Neuronal stem cell (in vitro differentiated cells): ENCODE results near the gene ESYT2.

Source experiments
- DNase-seq: peaks from one replicate; pipeline ENCODE4 v3.0.0-alpha.2; 2013; ENCODE audit warnings: low spot score
- H2AFZ ChIP-seq: one replicate; pipeline ENCODE4 v1.6.1; 2013; ENCODE audit warnings: mild to moderate bottlenecking, low read length, inconsistent platforms
- H2AK5ac ChIP-seq: 2 replicates; pipeline ENCODE4 v1.6.1; 2013; ENCODE audit warnings: low read depth, mild to moderate bottlenecking, inconsistent platforms, low read length, moderate library complexity, mixed read lengths
- H2BK120ac ChIP-seq: 2 replicates; pipeline ENCODE4 v1.6.1; 2013; ENCODE audit warnings: low read depth, mild to moderate bottlenecking, inconsistent platforms, low read length, moderate library complexity, mixed read lengths
- H2BK12ac ChIP-seq: one replicate; pipeline ENCODE4 v1.6.1; 2013; ENCODE audit warnings: low read length, inconsistent platforms
- H2BK15ac ChIP-seq: 2 replicates; pipeline ENCODE4 v1.6.1; 2013; ENCODE audit warnings: mild to moderate bottlenecking, low read length, inconsistent platforms, mixed read lengths
- H2BK5ac ChIP-seq: one replicate; pipeline ENCODE4 v1.6.1; 2013; ENCODE audit warnings: inconsistent platforms, mild to moderate bottlenecking, low read length, moderate library complexity
- H3K14ac ChIP-seq: one replicate; pipeline ENCODE4 v1.6.1; 2013; ENCODE audit warnings: low read length, inconsistent platforms
- H3K18ac ChIP-seq: 2 replicates; pipeline ENCODE4 v1.6.1; 2013; ENCODE audit warnings: low read length, inconsistent platforms
- H3K23ac ChIP-seq: 2 replicates; pipeline ENCODE4 v1.6.1; 2013; ENCODE audit warnings: low read depth, mild to moderate bottlenecking, mixed read lengths, low read length, inconsistent platforms; ENCODE audit not compliant: poor library complexity
- H3K27ac ChIP-seq: replicated peaks from 3 replicates; pipeline ENCODE4 v1.5.1; 2013; ENCODE audit warnings: low read length, inconsistent platforms
- H3K27me3 ChIP-seq, 3 experiments: 2 replicates each; pipeline ENCODE4 v1.6.1; 2013; ENCODE audit warnings: low read length in 3 of 3, mild to moderate bottlenecking in 2 of 3, inconsistent platforms in 1 of 3, low read depth in 1 of 3, mixed read lengths in 1 of 3, moderate library complexity in 1 of 3; ENCODE audit not compliant: control insufficient read depth in 3 of 3, insufficient read depth in 3 of 3
- H3K36me3 ChIP-seq, 2 donors: replicated peaks in 1 of 2; 2 replicates each; pipeline ENCODE4 v1.6.1; 2013; ENCODE audit warnings: low read length in 2 of 2; ENCODE audit not compliant: control insufficient read depth in 2 of 2, insufficient read depth in 2 of 2
- H3K4ac ChIP-seq: 2 replicates; pipeline ENCODE4 v1.6.1; 2013; ENCODE audit warnings: inconsistent platforms, mild to moderate bottlenecking, low read length, moderate library complexity
- H3K4me1 ChIP-seq, 2 donors: 1 replicate in 1 of 2; 2 replicates in 1 of 2; pipeline ENCODE4 v1.6.1; 2013; ENCODE audit warnings: low read length in 2 of 2, low read depth in 1 of 2; ENCODE audit not compliant: control insufficient read depth in 2 of 2, insufficient read depth in 1 of 2
- H3K4me2 ChIP-seq: one replicate; pipeline ENCODE4 v1.6.1; 2013; ENCODE audit warnings: mild to moderate bottlenecking, low read length, inconsistent platforms; ENCODE audit not compliant: insufficient read depth, poor library complexity, severe bottlenecking
- H3K4me3 ChIP-seq, 2 donors: 2 replicates each; pipeline ENCODE4 v1.5.1; 2013; ENCODE audit warnings: low read length in 2 of 2, mild to moderate bottlenecking in 2 of 2, inconsistent platforms in 1 of 2, moderate library complexity in 1 of 2
- H3K79me1 ChIP-seq: one replicate; pipeline ENCODE4 v1.6.1; 2013; ENCODE audit warnings: low read depth, mild to moderate bottlenecking, inconsistent platforms, low read length, moderate library complexity
- H3K9ac ChIP-seq: one replicate; pipeline ENCODE4 v1.6.1; 2013; ENCODE audit warnings: mild to moderate bottlenecking, low read depth, low read length, inconsistent platforms; ENCODE audit not compliant: poor library complexity
- H3K9me3 ChIP-seq, 2 donors: replicated peaks in 1 of 2; 2 replicates each; pipeline versions ENCODE3 to v1.6.1; 2013; ENCODE audit warnings: low read length in 2 of 2, mild to moderate bottlenecking in 2 of 2, inconsistent platforms in 1 of 2, low read depth in 1 of 2, mixed read lengths in 1 of 2, moderate library complexity in 1 of 2; ENCODE audit not compliant: control insufficient read depth in 2 of 2, insufficient read depth in 1 of 2
- H4K8ac ChIP-seq: one replicate; pipeline ENCODE4 v1.6.1; 2013; ENCODE audit warnings: low read depth, mild to moderate bottlenecking, inconsistent platforms, low read length, moderate library complexity
- H4K91ac ChIP-seq: one replicate; pipeline ENCODE4 v1.6.1; 2013; ENCODE audit warnings: low read length, low read depth, mild to moderate bottlenecking, inconsistent platforms; ENCODE audit not compliant: poor library complexity
- WGBS, 2 donors: extraction: QIAGEN DNeasy Blood & Tissue Kit; methylation state at CpG; one replicate each; pipeline ENCODE4 v1.1.7; 2013; ENCODE audit warnings: missing lambda C conversion rate in 2 of 2, mixed read lengths in 1 of 2; ENCODE audit not compliant: insufficient read length in 2 of 2, insufficient replicate concordance in 1 of 2; ENCODE audit errors: extremely low coverage in 2 of 2; 5-methylcytosine and 5-hydroxymethylcytosine counted together

Gene ESYT2

DNA sequence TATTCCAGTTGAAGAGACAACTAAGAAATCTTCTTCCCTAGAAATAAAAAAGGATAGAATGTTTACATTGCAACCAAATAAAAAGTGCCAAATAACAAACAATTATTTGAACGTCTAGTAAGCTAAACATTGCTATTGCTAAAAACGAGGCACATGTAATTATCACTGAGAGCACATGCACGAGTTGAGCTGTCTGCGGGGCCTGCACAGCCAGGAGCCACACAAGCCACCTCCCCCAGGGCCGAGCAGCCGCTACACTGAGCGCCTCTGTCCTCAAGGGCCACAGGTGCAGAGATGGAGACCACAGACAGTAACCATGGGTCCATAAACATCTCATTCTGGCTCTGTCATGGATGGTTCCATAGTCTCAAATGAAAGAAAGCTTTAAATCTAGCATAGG lies 141.9 kb downstream of the ESYT2 start:
- Histone ChIP-seq H3K4me2 (no peak overlapping the region), H3K27ac (peak overlapping the region; percentile 7), H2BK5ac (no peak overlapping the region), H3K18ac (no peak overlapping the region), H3K79me1 (no peaks in the 10 kb centered on the region), H3K4me1 (peaks cover 0 to 5% of the 10 kb centered on the region in 2 donors), H3K4ac (no peak overlapping the region), H3K23ac (no peak overlapping the region), H3K9me3 (peaks cover 0 to 2% of the 10 kb centered on the region in 2 donors), H4K91ac (no peak overlapping the region), H3K14ac (no peak overlapping the region), H2AK5ac (no peak overlapping the region), H2AFZ (no peak overlapping the region), H4K8ac (no peak overlapping the region), H2BK12ac (no peak overlapping the region), H3K27me3 (no peaks in the 10 kb centered on the region), H2BK15ac (no peak overlapping the region), H2BK120ac (no peak overlapping the region), H3K9ac (no peak overlapping the region), H3K36me3 (peaks cover 16 to 100% of the 10 kb centered on the region in 2 donors), H3K4me3 (no peak overlapping the region)
- WGBS, 2 donors = no CpG with 5 or more reads among the region's 7 CpGs
- DNase-seq = no peak

DNA sequence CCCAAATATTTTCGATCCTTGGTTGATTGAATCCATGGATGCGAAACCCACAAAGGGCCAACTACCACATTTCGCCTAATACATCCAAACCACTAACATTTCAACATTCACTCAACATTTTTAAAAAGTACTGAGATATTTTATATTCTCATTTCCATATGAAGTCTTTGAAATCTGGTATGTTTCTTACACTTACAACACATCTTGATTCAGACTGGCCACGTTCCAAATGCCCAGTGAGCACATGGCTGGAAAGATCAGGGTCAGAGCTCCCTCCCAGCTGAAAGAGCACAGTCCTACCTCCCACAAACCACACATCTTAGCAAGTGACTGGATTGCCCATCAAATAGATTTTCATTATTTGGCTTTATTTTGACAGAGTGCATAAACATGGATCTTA lies 143.6 kb downstream of the ESYT2 start:
- H3K4me1 ChIP-seq = peaks cover 0 to 5% of the 10 kb centered on the region in 2 donors
- no peak overlapping the region for H2BK15ac ChIP-seq
- H3K9me3 ChIP-seq = peaks cover 0 to 2% of the 10 kb centered on the region in 2 donors
- no peak overlapping the region for H2BK5ac ChIP-seq
- H3K23ac ChIP-seq = no peak overlapping the region
- WGBS, 2 donors = 100% methylated on average over 1 of the region's 4 CpGs; no CpG with 5 or more reads in 1 of the 2 donors
- no peak overlapping the region for H3K9ac ChIP-seq
- H3K36me3 ChIP-seq = peaks cover 15 to 100% of the 10 kb centered on the region in 2 donors
- H3K27me3 ChIP-seq = no peaks in the 10 kb centered on the region
- H3K18ac ChIP-seq = no peak overlapping the region
- no peak overlapping the region for H3K4me3 ChIP-seq
- H4K8ac ChIP-seq = no peak overlapping the region
- H2BK12ac ChIP-seq = no peak overlapping the region
- H3K27ac ChIP-seq = no peak overlapping the region
- no peak overlapping the region for H4K91ac ChIP-seq
- no peak overlapping the region for H2BK120ac ChIP-seq
- no peak overlapping the region for H3K14ac ChIP-seq
- no peak overlapping the region for H2AK5ac ChIP-seq
- no peak overlapping the region for H2AFZ ChIP-seq
- no peaks in the 10 kb centered on the region for H3K79me1 ChIP-seq
- DNase-seq = no peak
- H3K4ac ChIP-seq = no peak overlapping the region
- no peak overlapping the region for H3K4me2 ChIP-seq

DNA sequence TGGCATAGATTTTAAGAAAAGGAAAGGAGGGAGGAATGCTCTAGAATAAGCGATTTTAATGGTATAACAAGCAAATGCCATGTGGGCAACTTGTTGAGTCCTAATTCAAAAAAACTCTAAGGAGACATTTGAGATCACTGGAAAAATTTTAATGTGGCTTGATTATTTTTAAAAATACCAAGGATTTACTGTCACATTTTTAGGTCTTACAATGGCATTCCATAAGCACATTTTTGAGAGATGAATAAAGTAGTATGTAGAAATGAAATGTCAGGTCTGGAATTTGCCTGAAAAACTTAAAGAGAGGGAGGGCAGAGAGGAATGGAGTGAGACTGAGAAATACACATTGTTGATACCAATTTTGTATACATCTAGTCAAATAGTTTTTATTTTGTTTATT lies 145.0 kb downstream of the ESYT2 start:
- Histone ChIP-seq H2BK120ac (no peak overlapping the region), H3K27ac (no peak overlapping the region), H2BK12ac (no peak overlapping the region), H4K8ac (no peak overlapping the region), H3K36me3 (peaks cover 22 to 100% of the 10 kb centered on the region in 2 donors), H2BK5ac (no peak overlapping the region), H3K18ac (no peak overlapping the region), H3K4me3 (no peak overlapping the region), H3K9me3 (peaks cover 0 to 2% of the 10 kb centered on the region in 2 donors), H3K23ac (no peak overlapping the region), H3K9ac (no peak overlapping the region), H3K79me1 (no peaks in the 10 kb centered on the region), H3K4ac (no peak overlapping the region), H3K4me2 (no peak overlapping the region), H3K4me1 (peaks cover 0 to 5% of the 10 kb centered on the region in 2 donors), H2BK15ac (no peak overlapping the region), H2AK5ac (no peak overlapping the region), H3K27me3 (no peaks in the 10 kb centered on the region), H3K14ac (no peak overlapping the region), H4K91ac (no peak overlapping the region), H2AFZ (no peak overlapping the region)
- no peak for DNase-seq
- WGBS, 2 donors = no CpG with 5 or more reads among the region's 1 CpG

DNA sequence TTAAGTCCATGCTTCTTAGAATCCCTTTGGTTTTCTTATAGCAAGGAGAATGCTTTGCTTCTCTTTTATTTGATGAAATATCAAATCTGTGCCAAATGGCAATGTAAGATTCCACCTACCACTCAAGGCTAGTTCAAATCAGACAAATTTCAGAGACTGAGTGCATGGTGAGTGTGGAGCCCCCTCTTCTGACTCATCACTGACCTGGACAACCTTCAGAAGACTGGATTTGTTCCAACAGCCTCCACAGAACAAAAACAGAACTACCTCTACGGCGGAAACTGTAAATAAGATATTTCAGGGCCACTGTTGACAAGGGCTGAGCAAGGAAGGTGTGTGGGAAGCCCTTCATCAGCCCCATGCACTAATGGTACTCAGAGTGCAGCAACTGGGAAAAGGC lies 145.8 kb downstream of the ESYT2 start:
- Histone ChIP-seq H2BK12ac (no peak overlapping the region), H3K18ac (no peak overlapping the region), H2AK5ac (no peak overlapping the region), H3K23ac (no peak overlapping the region), H3K4me3 (no peak overlapping the region), H3K4me1 (peaks cover 0 to 2% of the 10 kb centered on the region in 2 donors), H3K9me3 (peaks cover 0 to 2% of the 10 kb centered on the region in 2 donors), H4K8ac (no peak overlapping the region), H3K36me3 (peaks cover 25 to 100% of the 10 kb centered on the region in 2 donors), H3K79me1 (no peaks in the 10 kb centered on the region), H4K91ac (no peak overlapping the region), H2BK120ac (no peak overlapping the region), H2AFZ (no peak overlapping the region), H3K9ac (no peak overlapping the region), H3K27ac (no peak overlapping the region), H2BK15ac (no peak overlapping the region), H3K14ac (no peak overlapping the region), H3K4ac (no peak overlapping the region), H2BK5ac (no peak overlapping the region), H3K27me3 (no peaks in the 10 kb centered on the region), H3K4me2 (no peak overlapping the region)
- WGBS, 2 donors = no CpG with 5 or more reads among the region's 2 CpGs
- no peak for DNase-seq
